Fibroblast of lung (primary cell): ENCODE results near the gene EFCAB12. TPM values are rescaled to one million over a fixed set of nuclear protein-coding genes. Genes with fewer than 3 reads are reported as not detected.

ENCODE experiments used
- DNase-seq, 2 donors: peaks; one replicate each; pipeline versions ENCODE4 v3.0.0 to v3.0.0-alpha.2; 2010; ENCODE audit warnings: low read depth in 2 of 2
- H2AFZ ChIP-seq: 2 replicates; pipeline ENCODE4 v1.5.1; 2012; ENCODE audit warnings: low read length, control low read depth, inconsistent platforms
- H3K27ac ChIP-seq: 2 replicates; pipeline ENCODE4 v1.5.1; 2011; ENCODE audit warnings: low read length, control low read depth; ENCODE audit not compliant: insufficient read depth
- H3K27me3 ChIP-seq: 2 replicates; pipeline ENCODE4 v1.5.1; 2011; ENCODE audit warnings: mild to moderate bottlenecking, low read length; ENCODE audit not compliant: control insufficient read depth, insufficient read depth
- H3K36me3 ChIP-seq: 2 replicates; pipeline ENCODE4 v1.5.1; 2011; ENCODE audit warnings: low read length; ENCODE audit not compliant: control insufficient read depth, insufficient read depth
- H3K4me1 ChIP-seq: 2 replicates; pipeline ENCODE4 v1.5.1; 2011; ENCODE audit warnings: low read length; ENCODE audit not compliant: control insufficient read depth, insufficient read depth; ENCODE audit errors: extremely low read depth
- H3K4me2 ChIP-seq: 2 replicates; pipeline ENCODE4 v1.5.1; 2011; ENCODE audit warnings: low read length, control low read depth; ENCODE audit not compliant: insufficient read depth; ENCODE audit errors: extremely low read depth
- H3K4me3 ChIP-seq, 4 experiments: fragments of 200-600 bp in 1 of 4; sonication (generic) in 1 of 4; replicated peaks in 1 of 4; 2 replicates each; pipeline ENCODE4 v1.5.1; 2011 to 2016; ENCODE audit warnings: low read length in 4 of 4, low read depth in 3 of 4, mild to moderate bottlenecking in 3 of 4, control low read depth in 2 of 4, inconsistent platforms in 1 of 4, mixed read lengths in 1 of 4; ENCODE audit not compliant: insufficient read depth in 1 of 4; ENCODE audit errors: control extremely low read depth in 1 of 4
- H3K79me2 ChIP-seq: 2 replicates; pipeline ENCODE4 v1.5.1; 2012; ENCODE audit warnings: mild to moderate bottlenecking, low read length, inconsistent platforms; ENCODE audit not compliant: control insufficient read depth, insufficient read depth
- H3K9ac ChIP-seq: 2 replicates; pipeline ENCODE4 v1.5.1; 2011; ENCODE audit warnings: mild to moderate bottlenecking, low read length, control low read depth; ENCODE audit not compliant: insufficient read depth
- H3K9me3 ChIP-seq: 2 replicates; pipeline ENCODE4 v1.5.1; 2012; ENCODE audit warnings: low read depth, low read length; ENCODE audit not compliant: control insufficient read depth, insufficient read depth
- H4K20me1 ChIP-seq: 2 replicates; pipeline ENCODE4 v1.5.1; 2011; ENCODE audit warnings: low read length; ENCODE audit not compliant: control insufficient read depth, insufficient read depth; ENCODE audit errors: extremely low read depth
- EZH2 ChIP-seq: IDR thresholded peaks from 2 replicates; pipeline ENCODE4 v1.5.1; 2012; ENCODE audit warnings: low read length, control low read depth, mild to moderate bottlenecking; ENCODE audit errors: missing control alignments
- polyA plus RNA-seq, 2 donors: library from polyadenylated mRNA; depleted of rRNA in 1 of 2; stranded (reverse) in 1 of 2; unstranded in 1 of 2; fragments of >200 nt; gene quantifications; 2 replicates each; pipeline ENCODE4 v1.2.1, GENCODE V29; 2011 to 2012; ENCODE audit warnings: missing spikeins in 1 of 2
- total RNA-seq: library from RNA; depleted of rRNA; stranded (reverse); fragments of >200 nt; gene quantifications from 2 replicates; pipeline ENCODE4 v1.2.1, GENCODE V29; 2014
- TF ChIP-seq, protein P1 (sequence below), 2 donors: IDR thresholded peaks in 1 of 2; conservative IDR thresholded peaks in 1 of 2; 1 replicate in 1 of 2; 2 replicates in 1 of 2; pipeline ENCODE4 v1.5.1; 2011 to 2012; ENCODE audit warnings: low read length in 2 of 2, control low read depth in 1 of 2, inconsistent platforms in 1 of 2, low read depth in 1 of 2, mild to moderate bottlenecking in 1 of 2

The EFCAB12 gene
- total and polyA plus RNA-seq, 2 donors (not counting 1 experiment from before 2014, with no cell fraction given), result 0.17 TPM; not detected in 1

GRCh38 chr3:129402210-129402609, 26.2 kb downstream of the EFCAB12 start:
- Histone ChIP-seq H3K4me2 (no peak overlapping the region), H3K27ac (no peak overlapping the region), H3K4me1 (no peaks in the 10 kb centered on the region), H2AFZ (no peak overlapping the region), H3K4me3 (no peak overlapping the region), H4K20me1 (no peaks in the 10 kb centered on the region), H3K27me3 (no peaks in the 10 kb centered on the region), H3K9me3 (no peaks in the 10 kb centered on the region), H3K9ac (no peak overlapping the region), H3K79me2 (peaks cover 20% of the 10 kb centered on the region), H3K36me3 (no peaks in the 10 kb centered on the region)
- no peak for TF ChIP-seq EZH2
- TF ChIP-seq, protein P1, sequence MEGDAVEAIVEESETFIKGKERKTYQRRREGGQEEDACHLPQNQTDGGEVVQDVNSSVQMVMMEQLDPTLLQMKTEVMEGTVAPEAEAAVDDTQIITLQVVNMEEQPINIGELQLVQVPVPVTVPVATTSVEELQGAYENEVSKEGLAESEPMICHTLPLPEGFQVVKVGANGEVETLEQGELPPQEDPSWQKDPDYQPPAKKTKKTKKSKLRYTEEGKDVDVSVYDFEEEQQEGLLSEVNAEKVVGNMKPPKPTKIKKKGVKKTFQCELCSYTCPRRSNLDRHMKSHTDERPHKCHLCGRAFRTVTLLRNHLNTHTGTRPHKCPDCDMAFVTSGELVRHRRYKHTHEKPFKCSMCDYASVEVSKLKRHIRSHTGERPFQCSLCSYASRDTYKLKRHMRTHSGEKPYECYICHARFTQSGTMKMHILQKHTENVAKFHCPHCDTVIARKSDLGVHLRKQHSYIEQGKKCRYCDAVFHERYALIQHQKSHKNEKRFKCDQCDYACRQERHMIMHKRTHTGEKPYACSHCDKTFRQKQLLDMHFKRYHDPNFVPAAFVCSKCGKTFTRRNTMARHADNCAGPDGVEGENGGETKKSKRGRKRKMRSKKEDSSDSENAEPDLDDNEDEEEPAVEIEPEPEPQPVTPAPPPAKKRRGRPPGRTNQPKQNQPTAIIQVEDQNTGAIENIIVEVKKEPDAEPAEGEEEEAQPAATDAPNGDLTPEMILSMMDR (conservative IDR thresholded peaks at IDR 0.05 in 1 of 2, IDR thresholded peaks at IDR 0.05 in 1 of 2; ENCODE audit: low read depth in 1 of 2, low read length in 2 of 2), result no peak
- DNase-seq, result no peak

GRCh38 chr3:129399895-129400357, 28.5 kb downstream of the EFCAB12 start:
- Histone ChIP-seq H3K27me3 (no peaks in the 10 kb centered on the region), H3K36me3 (no peaks in the 10 kb centered on the region), H3K27ac (peak overlapping the region; percentile 97), H2AFZ (peak overlapping the region; percentile 61), H4K20me1 (no peaks in the 10 kb centered on the region), H3K79me2 (peaks cover 41% of the 10 kb centered on the region), H3K9ac (no peak overlapping the region), H3K9me3 (no peaks in the 10 kb centered on the region), H3K4me1 (no peaks in the 10 kb centered on the region), H3K4me2 (no peak overlapping the region), H3K4me3 (peak overlapping the region in 2 of 4 experiments; percentile 32 to 89)
- TF ChIP-seq, protein P1 (conservative IDR thresholded peaks at IDR 0.05 in 1 of 2, IDR thresholded peaks at IDR 0.05 in 1 of 2; ENCODE audit: low read depth in 1 of 2, low read length in 2 of 2), result no peak
- no peak for TF ChIP-seq EZH2
- DNase-seq, result peak in 1 of 2 donors; percentile 25

DNA sequence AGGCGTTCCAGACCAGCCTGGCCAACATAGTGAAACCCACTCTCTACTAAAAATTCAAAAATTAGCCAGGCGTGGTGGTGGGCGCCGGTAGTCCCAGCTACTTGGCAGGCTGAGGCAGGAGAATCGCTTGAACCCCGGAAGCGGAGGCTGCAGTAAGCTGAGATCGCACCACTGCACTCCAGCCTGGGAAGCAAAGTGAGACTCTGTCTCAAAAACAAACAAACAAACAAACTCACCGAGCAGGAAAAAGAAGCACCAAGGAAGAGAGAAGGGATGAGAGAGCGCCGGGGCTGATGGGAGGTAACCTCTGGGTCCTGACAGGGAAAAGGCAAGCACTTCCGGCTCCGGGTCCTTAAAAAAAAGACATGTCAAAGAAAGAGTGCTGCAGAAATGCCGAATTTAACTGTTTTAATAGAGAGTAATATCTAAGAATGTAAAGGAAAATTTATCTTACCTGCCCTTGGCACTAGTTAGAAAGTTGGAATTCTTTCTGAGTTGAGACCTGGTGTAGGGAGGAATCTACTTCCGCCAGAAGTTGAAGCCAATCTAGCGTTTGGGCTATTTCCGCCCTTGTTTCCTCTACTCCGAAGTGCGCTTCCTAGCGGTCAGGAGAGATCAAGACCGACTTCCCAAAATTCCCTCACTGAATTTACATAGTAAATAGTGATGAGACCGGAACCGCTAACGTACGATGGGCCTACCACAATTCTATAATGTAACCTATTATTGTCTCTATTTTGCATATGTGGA, 29.1 kb downstream of the EFCAB12 start:
- peak overlapping the region; percentile 89 to 96 (median 90) for H3K4me3 ChIP-seq
- H3K4me2 ChIP-seq, result peak overlapping the region; percentile 82
- no peaks in the 10 kb centered on the region for H4K20me1 ChIP-seq
- H3K4me1 ChIP-seq, result no peaks in the 10 kb centered on the region
- H3K9ac ChIP-seq, result peak overlapping the region; percentile 82
- TF ChIP-seq EZH2, result no peak
- TF ChIP-seq, protein P1 (conservative IDR thresholded peaks at IDR 0.05 in 1 of 2, IDR thresholded peaks at IDR 0.05 in 1 of 2; ENCODE audit: low read depth in 1 of 2, low read length in 2 of 2), result peak; percentile 68 to 89
- H2AFZ ChIP-seq, result peak overlapping the region; percentile 91
- peak overlapping the region; percentile 97 for H3K27ac ChIP-seq
- peaks cover 46% of the 10 kb centered on the region for H3K79me2 ChIP-seq
- DNase-seq, result peak; percentile 98
- H3K36me3 ChIP-seq, result no peaks in the 10 kb centered on the region
- no peaks in the 10 kb centered on the region for H3K27me3 ChIP-seq
- no peaks in the 10 kb centered on the region for H3K9me3 ChIP-seq
